ENCODE data around the gene SMC3.

SMC3 gene

DNA sequence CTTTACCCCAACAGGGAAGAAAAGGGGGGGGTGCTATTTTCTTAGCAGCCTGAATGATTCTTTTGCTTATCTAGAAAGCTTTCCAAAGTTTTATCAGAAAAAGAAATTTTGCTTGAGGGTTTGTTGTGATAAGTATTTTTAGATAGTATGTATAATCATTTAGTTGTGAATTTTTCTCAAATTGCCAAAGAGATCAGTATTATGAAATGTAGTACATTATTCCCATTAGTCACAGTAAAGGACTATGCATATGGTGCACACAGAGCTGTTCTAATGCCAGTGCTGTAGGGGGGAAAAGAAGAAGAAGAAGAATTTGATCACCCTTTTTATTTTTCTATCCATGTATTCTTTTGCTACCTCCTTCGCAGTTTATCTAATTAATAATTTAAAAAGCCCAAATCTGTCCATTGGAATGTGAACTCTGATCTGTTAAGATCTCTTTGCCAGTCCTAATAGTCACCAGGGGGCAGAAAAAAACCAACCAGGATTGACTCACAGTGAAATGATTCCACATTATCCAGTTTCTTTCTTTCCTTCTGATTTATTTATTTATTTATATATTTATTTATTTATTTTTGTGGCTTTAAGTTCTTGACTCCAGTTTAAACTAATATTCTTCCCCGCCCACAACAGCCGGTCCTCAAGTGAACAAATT is 81.3 kb downstream of the SMC3 start:
- TF ChIP-seq, protein P1, sequence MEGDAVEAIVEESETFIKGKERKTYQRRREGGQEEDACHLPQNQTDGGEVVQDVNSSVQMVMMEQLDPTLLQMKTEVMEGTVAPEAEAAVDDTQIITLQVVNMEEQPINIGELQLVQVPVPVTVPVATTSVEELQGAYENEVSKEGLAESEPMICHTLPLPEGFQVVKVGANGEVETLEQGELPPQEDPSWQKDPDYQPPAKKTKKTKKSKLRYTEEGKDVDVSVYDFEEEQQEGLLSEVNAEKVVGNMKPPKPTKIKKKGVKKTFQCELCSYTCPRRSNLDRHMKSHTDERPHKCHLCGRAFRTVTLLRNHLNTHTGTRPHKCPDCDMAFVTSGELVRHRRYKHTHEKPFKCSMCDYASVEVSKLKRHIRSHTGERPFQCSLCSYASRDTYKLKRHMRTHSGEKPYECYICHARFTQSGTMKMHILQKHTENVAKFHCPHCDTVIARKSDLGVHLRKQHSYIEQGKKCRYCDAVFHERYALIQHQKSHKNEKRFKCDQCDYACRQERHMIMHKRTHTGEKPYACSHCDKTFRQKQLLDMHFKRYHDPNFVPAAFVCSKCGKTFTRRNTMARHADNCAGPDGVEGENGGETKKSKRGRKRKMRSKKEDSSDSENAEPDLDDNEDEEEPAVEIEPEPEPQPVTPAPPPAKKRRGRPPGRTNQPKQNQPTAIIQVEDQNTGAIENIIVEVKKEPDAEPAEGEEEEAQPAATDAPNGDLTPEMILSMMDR (IDR thresholded peaks at IDR 0.05; ENCODE audit: extremely low read depth, insufficient read depth, missing control alignments): no peak
- DNase-seq (ENCODE audit: low spot score): no peak
- in situ Hi-C loops (cut with MboI; ENCODE audit: low pct_unique_long_range_greater_than_20kb, low sequenced_read_pairs, unreplicated experiment): no loop called here

DNA sequence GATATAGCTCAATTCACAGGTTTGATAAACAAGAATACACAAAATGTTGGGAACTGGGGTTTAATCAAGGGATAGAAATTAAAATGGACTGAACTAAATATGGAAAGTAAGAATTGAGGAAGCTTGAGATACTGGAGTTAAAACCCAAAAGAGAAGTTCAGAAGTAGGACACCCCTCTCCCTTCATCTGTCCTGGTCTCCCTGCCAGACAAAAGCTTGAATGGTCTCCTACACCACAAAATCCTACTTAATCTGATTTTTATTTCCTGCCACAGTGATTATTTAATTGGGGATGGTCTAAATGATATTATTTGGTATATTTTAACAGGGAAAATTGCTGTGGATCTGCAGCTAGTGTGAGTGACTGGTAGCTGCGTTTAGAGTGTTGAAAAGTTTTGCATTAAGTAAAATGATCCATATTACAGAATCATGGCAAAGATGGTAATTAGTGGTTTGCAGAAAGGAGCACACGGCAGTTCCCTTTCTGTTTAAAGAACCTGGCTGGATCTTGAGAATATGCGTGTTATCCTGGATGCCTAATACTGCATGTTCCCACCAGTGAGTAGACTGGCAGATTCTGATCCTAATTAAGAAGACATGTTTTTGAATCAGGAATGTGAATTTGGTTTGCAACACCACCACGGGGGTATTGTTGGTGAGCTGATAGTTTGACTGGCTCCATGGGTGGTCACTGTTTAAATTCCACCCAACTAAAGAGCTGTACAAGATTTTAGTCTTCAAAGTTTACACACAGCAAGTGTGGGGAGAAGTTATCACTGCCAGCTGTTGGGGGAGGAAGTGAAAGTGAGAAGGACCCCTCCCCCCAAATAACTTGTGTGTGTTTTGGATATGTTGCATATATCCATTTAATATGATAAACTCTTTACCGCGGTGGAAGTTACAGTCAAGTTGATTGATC is 82.1 kb downstream of the SMC3 start:
- TF ChIP-seq, protein P1 (IDR thresholded peaks at IDR 0.05; ENCODE audit: extremely low read depth, insufficient read depth, missing control alignments): no peak

DNA sequence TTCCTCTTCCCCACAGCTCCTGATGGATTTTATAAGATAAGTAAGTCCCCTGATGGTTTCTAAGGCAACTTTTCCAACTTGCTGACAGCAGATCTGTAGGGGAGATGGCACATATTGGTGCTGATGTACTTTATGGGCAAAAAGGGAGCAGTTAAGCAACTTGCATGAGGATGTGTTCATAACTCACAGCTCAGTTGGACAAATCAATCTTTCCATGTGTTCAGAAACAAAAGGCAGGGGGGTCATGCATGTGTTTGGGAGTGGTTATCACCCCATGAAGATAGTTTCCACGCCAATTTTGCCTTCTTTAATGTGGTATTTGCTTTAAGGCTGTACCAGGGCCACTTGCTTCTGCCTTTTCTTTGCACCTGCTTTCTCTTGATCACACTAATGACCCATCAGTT is 82.8 kb downstream of the SMC3 start:
- no peak for DNase-seq (ENCODE audit: low spot score)
- in situ Hi-C loops (cut with MboI; ENCODE audit: low pct_unique_long_range_greater_than_20kb, low sequenced_read_pairs, unreplicated experiment): no loop called here
- TF ChIP-seq, protein P1 (IDR thresholded peaks at IDR 0.05; ENCODE audit: extremely low read depth, insufficient read depth, missing control alignments): no peak

More for the DNA sequence above, 82.1 kb downstream of the SMC3 start:
- in situ Hi-C loops (cut with MboI; ENCODE audit: low pct_unique_long_range_greater_than_20kb, low sequenced_read_pairs, unreplicated experiment): no loop called here
- no peak for DNase-seq (ENCODE audit: low spot score)

DNA sequence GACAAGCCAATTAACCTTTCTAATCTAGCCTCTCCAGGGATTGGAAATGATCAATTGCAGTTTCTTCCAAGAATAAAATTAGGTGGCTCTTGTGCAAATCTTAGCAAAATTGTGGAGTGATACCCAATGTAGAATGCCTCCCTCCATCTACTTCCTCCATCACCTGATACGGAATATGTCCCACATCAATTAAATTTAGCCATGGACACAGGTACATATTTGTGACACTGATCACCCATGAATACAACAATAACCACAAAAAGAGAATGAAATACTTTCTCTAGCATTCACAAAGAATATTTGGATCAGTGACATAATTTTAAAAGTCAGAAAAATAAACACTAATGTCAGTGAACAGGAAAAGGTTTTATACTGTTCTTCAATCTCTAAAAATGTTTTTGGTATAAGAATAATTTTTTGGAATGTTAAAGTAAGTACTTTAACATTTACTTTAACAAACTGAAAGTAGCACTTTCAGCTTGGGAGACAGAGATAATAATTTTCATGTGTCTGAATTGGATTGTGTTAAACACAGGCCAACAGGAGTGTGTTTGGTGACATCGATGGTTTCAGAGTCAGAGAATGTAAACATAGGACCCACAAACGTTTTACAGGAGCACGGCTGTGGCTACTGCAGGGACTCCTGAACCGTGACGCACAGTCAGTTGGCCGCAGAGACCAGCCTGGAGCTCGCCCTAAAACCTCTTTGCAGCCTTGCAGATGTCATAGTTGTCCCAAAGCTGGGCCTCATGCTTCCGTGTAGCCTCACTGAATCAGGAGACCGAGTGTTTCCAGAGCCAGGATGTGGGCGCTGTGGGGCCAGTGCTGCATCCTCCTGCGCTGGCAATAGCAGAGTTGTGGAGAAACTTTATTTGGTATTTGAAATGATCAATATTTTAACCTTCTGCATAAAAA is 83.8 kb downstream of the SMC3 start:
- in situ Hi-C loops (cut with MboI; ENCODE audit: low pct_unique_long_range_greater_than_20kb, low sequenced_read_pairs, unreplicated experiment): no loop called here
- TF ChIP-seq, protein P1 (IDR thresholded peaks at IDR 0.05; ENCODE audit: extremely low read depth, insufficient read depth, missing control alignments): no peak
- DNase-seq (ENCODE audit: low spot score): peak; percentile 48

DNA sequence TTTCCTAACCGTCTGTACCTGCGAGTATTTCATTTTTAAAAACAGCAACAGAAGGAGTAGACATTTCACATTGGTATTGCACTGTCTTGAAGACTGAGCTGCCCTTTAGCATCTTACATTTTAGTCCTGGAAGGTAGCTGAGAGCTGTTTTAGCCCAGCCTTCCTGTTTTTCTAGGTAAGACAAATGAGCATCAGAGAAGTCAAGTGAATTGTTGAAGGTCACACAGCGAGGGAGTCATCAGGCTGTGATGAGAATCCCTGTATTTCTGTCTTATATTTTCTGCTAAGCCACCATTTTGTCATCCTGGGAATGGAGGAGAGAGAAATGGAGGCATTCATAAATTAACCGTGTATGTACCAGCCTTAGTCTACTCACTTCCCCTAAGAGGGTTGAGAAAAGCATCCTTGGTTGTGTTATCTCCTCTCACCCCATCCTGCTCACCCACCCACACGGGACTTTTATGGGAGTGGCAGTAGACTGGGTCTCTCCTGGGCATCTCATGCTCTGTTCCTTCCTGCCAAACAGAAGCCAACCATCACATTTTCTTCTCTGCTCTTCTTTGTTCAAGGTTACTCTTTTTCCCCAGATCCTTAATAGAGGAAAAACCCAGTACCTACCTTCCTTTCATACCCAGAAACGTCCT is 85.1 kb downstream of the SMC3 start:
- TF ChIP-seq, protein P1 (IDR thresholded peaks at IDR 0.05; ENCODE audit: extremely low read depth, insufficient read depth, missing control alignments): no peak
- DNase-seq (ENCODE audit: low spot score): no peak
- in situ Hi-C loops (cut with MboI; ENCODE audit: low pct_unique_long_range_greater_than_20kb, low sequenced_read_pairs, unreplicated experiment): no loop called here
